Lung (tissue), 12 donors: ENCODE data around the gene KCNT1. TPM values are rescaled to one million over a fixed set of nuclear protein-coding genes. Genes with fewer than 3 reads are reported as not detected.

ENCODE experiments used
- ATAC-seq: fragments of 200-7000 bp; cut with Tn5 transposase; one replicate; pipeline ENCODE4 v1.9.1; 2020; ENCODE audit warnings: moderate number of reproducible peaks; ENCODE audit not compliant: insufficient read depth, low FRiP score
- DNase-seq, 3 donors: peaks; one replicate each; pipeline ENCODE4 v3.0.0-alpha.2; 2013 to 2017
- H3K27ac ChIP-seq, 2 donors: one replicate each; pipeline ENCODE4 v1.5.1; 2013; ENCODE audit warnings: mild to moderate bottlenecking in 2 of 2, moderate library complexity in 2 of 2, control low read depth in 1 of 2, inconsistent platforms in 1 of 2, low read depth in 1 of 2, low read length in 1 of 2
- H3K27me3 ChIP-seq, 3 donors: one replicate each; pipeline ENCODE4 v1.5.1; 2013; ENCODE audit warnings: low read length in 2 of 3; ENCODE audit not compliant: control insufficient read depth in 3 of 3, insufficient read depth in 3 of 3
- H3K36me3 ChIP-seq, 4 donors: one replicate each; pipeline ENCODE4 v1.5.1; 2013; ENCODE audit warnings: low read length in 4 of 4, mild to moderate bottlenecking in 1 of 4, moderate library complexity in 1 of 4; ENCODE audit not compliant: control insufficient read depth in 4 of 4, insufficient read depth in 4 of 4
- H3K4me1 ChIP-seq, 5 donors: one replicate each; pipeline ENCODE4 v1.5.1; 2013; ENCODE audit warnings: low read length in 5 of 5, mild to moderate bottlenecking in 2 of 5, moderate library complexity in 1 of 5; ENCODE audit not compliant: control insufficient read depth in 5 of 5, insufficient read depth in 5 of 5
- H3K4me3 ChIP-seq: one replicate; pipeline ENCODE4 v1.5.1; 2013; ENCODE audit warnings: mild to moderate bottlenecking, control low read depth, moderate library complexity
- H3K9ac ChIP-seq, 2 donors: one replicate each; pipeline ENCODE4 v1.5.1; 2013; ENCODE audit warnings: low read length in 2 of 2, control low read depth in 1 of 2; ENCODE audit not compliant: insufficient read depth in 1 of 2
- H3K9me3 ChIP-seq, 4 donors: one replicate each; pipeline ENCODE4 v1.5.1; 2013; ENCODE audit warnings: low read length in 3 of 4, mild to moderate bottlenecking in 1 of 4, moderate library complexity in 1 of 4; ENCODE audit not compliant: control insufficient read depth in 4 of 4, insufficient read depth in 3 of 4
- CTCF ChIP-seq: IDR thresholded peaks from 2 replicates; pipeline ENCODE4 v1.5.1; 2012; ENCODE audit warnings: mild to moderate bottlenecking; ENCODE audit errors: control extremely low read depth, extremely low read depth
- WGBS, 2 donors: extraction: QIAGEN DNeasy Blood & Tissue Kit; methylation state at CpG; one replicate each; pipeline ENCODE4 v1.1.7; 2013; 5-methylcytosine and 5-hydroxymethylcytosine counted together
- polyA plus RNA-seq, 2 donors: library from polyadenylated mRNA; stranded (reverse); fragments of 200-250 nt; gene quantifications; one replicate each; pipeline ENCODE4 v1.2.1, GENCODE V29; 2013
- total RNA-seq, 2 donors: library from RNA; depleted of rRNA in 1 of 2; stranded (reverse); fragments of >200 nt in 1 of 2; gene quantifications; one replicate each; pipeline ENCODE4 v1.2.1, GENCODE V29; 2014 to 2021
- donor health status: control.
- donor health status: control.
- donor health status: Bipolar disorder and iron deficiency.
- donor health status: healthy.
- donor health status: DM: yes; HTN: yes; CAD: no.

Gene KCNT1
- total and polyA plus RNA-seq, 4 donors, result 0.06 to 0.28 (median 0.11) TPM

GRCh38 chr9:135758870-135759269 is 56.9 kb downstream of the KCNT1 start:
- TF ChIP-seq CTCF, result no peak
- Histone ChIP-seq H3K36me3 (no peaks in the 10 kb centered on the region), H3K9me3 (peaks cover 0 to 9% (median 0%) of the 10 kb centered on the region in 4 donors), H3K27me3 (no peaks in the 10 kb centered on the region), H3K9ac (no peak overlapping the region), H3K4me1 (no peaks in the 10 kb centered on the region), H3K4me3 (no peak overlapping the region), H3K27ac (no peak overlapping the region)
- no peak for ATAC-seq
- DNase-seq, result no peak
- 88 to 90% methylated on average over 10 of the region's 10 CpGs for WGBS, 2 donors

- no peaks in the 10 kb centered on the region for H3K4me1 ChIP-seq
- H3K9me3 ChIP-seq, result peaks cover 0 to 11% (median 0%) of the 10 kb centered on the region in 4 donors
- no peaks in the 10 kb centered on the region for H3K27me3 ChIP-seq
- no peak overlapping the region for H3K4me3 ChIP-seq
- ATAC-seq (no peak), DNase-seq (no peak)
- H3K27ac ChIP-seq, result no peak overlapping the region
- no peak overlapping the region for H3K9ac ChIP-seq
- no peak for TF ChIP-seq CTCF
- 89 to 94% methylated on average over 24 of the region's 24 CpGs for WGBS, 2 donors
- no peaks in the 10 kb centered on the region for H3K36me3 ChIP-seq
These were observed 57.8 kb downstream of the KCNT1 start for GRCh38 chr9:135759676-135760300.

- H3K9me3 ChIP-seq, result peaks cover 0 to 10% (median 0%) of the 10 kb centered on the region in 4 donors
- no peaks in the 10 kb centered on the region for H3K36me3 ChIP-seq
- ATAC-seq (no peak), DNase-seq (no peak)
- no peak overlapping the region for H3K9ac ChIP-seq
- no peaks in the 10 kb centered on the region for H3K4me1 ChIP-seq
- WGBS, 2 donors, result 74 to 90% methylated on average over 12 of the region's 12 CpGs
- no peak overlapping the region for H3K27ac ChIP-seq
- H3K27me3 ChIP-seq, result no peaks in the 10 kb centered on the region
- no peak overlapping the region for H3K4me3 ChIP-seq
- TF ChIP-seq CTCF, result no peak
These were observed 58.5 kb downstream of the KCNT1 start for GRCh38 chr9:135760465-135760864.
